ENCODE data around the gene WNT3A.

The WNT3A gene

GRCh38 chr1:228110556-228110955, 103.8 kb downstream of the WNT3A start:
- Histone ChIP-seq H3K9me3 (ENCODE audit: control insufficient read depth, low read length) (no peaks in the 10 kb centered on the region), H3K4me1 (ENCODE audit: control insufficient read depth, insufficient read depth, low read length) (peaks cover 7% of the 10 kb centered on the region), H3K4me3 (ENCODE audit: insufficient read depth, low read depth, low read length) (peak overlapping the region; percentile 79), H3K27ac (ENCODE audit: insufficient read depth, low read depth, low read length, poor library complexity, severe bottlenecking) (no peak overlapping the region), H3K36me3 (ENCODE audit: control insufficient read depth, insufficient read depth, low read length) (peaks cover 5% of the 10 kb centered on the region), H3K27me3 (ENCODE audit: control insufficient read depth, insufficient read depth, low read length, poor library complexity, severe bottlenecking) (peaks cover 15% of the 10 kb centered on the region)
- WGBS, 2 experiments: 91 to 92% methylated on average over 7 of the region's 7 CpGs
